ENCODE results near the gene RHBDD2. TPM values are rescaled to one million over a fixed set of nuclear protein-coding genes. Genes with fewer than 3 reads are reported as not detected.

The RHBDD2 gene
- total and polyA plus RNA-seq, 9 of the 15 experiments (the other 6 are each of a cell fraction or from before 2014, with no cell fraction given), result 3.3 to 36.7 (median 17.9) TPM

DNA sequence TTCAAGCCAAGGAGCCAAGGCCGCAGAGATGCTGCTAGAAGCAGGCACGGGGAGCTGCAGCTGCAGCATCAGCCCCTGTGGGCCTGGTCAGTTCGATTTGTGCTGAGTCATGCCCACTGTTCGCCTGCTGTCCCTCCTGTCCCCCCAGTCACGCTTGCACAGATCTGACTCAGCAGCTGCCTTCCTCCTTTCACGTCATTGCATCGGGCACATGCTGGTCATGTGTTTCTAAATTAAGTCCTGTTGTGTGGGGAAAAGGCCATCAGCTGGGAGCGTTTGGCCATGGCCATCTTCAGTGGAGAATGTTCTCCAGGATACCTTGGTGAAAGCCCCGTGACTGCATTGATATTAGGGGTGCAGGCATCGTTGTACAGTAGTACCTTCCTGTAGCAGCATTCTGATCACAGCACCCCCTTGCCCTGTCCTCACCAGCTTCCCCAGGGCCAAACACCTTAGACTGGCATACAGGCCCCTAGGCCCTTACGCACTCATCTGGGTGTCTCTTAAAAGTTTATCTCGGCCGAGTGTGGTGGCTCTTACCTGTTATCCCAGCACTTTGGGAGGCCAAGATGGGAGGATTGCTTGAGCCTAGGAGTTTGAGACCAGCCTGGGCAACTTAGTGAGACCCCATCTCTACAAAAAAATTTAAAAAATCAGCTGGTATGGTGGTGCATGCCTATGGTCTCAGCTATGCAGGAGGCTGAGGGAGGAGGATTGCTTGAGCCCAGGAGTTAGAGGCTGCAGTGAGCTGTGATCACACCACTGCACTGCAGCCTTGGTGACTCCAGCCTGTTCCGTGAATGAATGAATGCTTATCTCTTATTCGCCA lies 59.3 kb downstream of the RHBDD2 start (continued):
- TF ChIP-seq, protein P1, sequence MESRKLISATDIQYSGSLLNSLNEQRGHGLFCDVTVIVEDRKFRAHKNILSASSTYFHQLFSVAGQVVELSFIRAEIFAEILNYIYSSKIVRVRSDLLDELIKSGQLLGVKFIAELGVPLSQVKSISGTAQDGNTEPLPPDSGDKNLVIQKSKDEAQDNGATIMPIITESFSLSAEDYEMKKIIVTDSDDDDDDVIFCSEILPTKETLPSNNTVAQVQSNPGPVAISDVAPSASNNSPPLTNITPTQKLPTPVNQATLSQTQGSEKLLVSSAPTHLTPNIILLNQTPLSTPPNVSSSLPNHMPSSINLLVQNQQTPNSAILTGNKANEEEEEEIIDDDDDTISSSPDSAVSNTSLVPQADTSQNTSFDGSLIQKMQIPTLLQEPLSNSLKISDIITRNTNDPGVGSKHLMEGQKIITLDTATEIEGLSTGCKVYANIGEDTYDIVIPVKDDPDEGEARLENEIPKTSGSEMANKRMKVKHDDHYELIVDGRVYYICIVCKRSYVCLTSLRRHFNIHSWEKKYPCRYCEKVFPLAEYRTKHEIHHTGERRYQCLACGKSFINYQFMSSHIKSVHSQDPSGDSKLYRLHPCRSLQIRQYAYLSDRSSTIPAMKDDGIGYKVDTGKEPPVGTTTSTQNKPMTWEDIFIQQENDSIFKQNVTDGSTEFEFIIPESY (CRISPR knock-in tag; IDR thresholded peaks at IDR 0.05), result 0 out of 2 replicates have a peak, but pooled peaks have one; percentile 44
- peak in 1 of 2 experiments; percentile 65; a peak in 1 of 4 replicates for TF ChIP-seq KDM4B (IDR thresholded peaks at IDR 0.05; ENCODE audit: borderline replicate concordance in 2 of 2, low read depth in 1 of 2)
- TF ChIP-seq, protein P2, sequence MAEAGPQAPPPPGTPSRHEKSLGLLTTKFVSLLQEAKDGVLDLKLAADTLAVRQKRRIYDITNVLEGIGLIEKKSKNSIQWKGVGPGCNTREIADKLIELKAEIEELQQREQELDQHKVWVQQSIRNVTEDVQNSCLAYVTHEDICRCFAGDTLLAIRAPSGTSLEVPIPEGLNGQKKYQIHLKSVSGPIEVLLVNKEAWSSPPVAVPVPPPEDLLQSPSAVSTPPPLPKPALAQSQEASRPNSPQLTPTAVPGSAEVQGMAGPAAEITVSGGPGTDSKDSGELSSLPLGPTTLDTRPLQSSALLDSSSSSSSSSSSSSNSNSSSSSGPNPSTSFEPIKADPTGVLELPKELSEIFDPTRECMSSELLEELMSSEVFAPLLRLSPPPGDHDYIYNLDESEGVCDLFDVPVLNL (CRISPR knock-in tag; IDR thresholded peaks at IDR 0.05; ENCODE audit: low read depth), result peak; percentile 26; the same call in 1 of the 2 replicates
- TF ChIP-seq CXXC5 (CRISPR knock-in tag; IDR thresholded peaks at IDR 0.05), result peak; percentile 86
- 0 out of 2 replicates have a peak, but pooled peaks have one; percentile 53 for TF ChIP-seq SMAD3 (CRISPR knock-in tag; conservative IDR thresholded peaks at IDR 0.05)
- TF ChIP-seq KLF13 (tag; IDR thresholded peaks at IDR 0.05; ENCODE audit: borderline replicate concordance, low read depth), result peak; percentile 40; the same call in 1 of the 2 replicates
- TF ChIP-seq SRSF7 (optimal IDR thresholded peaks at IDR 0.05; ENCODE audit: low read depth, low read length), result no peak
- peak in 1 of 2 experiments; percentile 45; a peak in 1 of 4 replicates for TF ChIP-seq ETV6 (IDR thresholded peaks at IDR 0.05; ENCODE audit: borderline replicate concordance in 1 of 2, low read depth in 2 of 2, low read length in 1 of 2)
- TF ChIP-seq ETV6 (CRISPR knock-in tag; IDR thresholded peaks at IDR 0.05; ENCODE audit: borderline replicate concordance), result no peak
- TF ChIP-seq ZKSCAN8 (CRISPR knock-in tag; IDR thresholded peaks at IDR 0.05), result peak; percentile 75; the same call in 1 of the 2 replicates
- TF ChIP-seq NCOA2 (IDR thresholded peaks at IDR 0.05; ENCODE audit: partially characterized antibody in 2 of 2), result peak in 1 of 2 experiments; percentile 62
- TF ChIP-seq, protein P3, sequence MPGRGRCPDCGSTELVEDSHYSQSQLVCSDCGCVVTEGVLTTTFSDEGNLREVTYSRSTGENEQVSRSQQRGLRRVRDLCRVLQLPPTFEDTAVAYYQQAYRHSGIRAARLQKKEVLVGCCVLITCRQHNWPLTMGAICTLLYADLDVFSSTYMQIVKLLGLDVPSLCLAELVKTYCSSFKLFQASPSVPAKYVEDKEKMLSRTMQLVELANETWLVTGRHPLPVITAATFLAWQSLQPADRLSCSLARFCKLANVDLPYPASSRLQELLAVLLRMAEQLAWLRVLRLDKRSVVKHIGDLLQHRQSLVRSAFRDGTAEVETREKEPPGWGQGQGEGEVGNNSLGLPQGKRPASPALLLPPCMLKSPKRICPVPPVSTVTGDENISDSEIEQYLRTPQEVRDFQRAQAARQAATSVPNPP (IDR thresholded peaks at IDR 0.05; ENCODE audit: borderline replicate concordance, insufficient read depth, insufficient read length), result no peak

Data from K562 (cell line).